Karpas-422 (cell line): ENCODE results near the gene CYP4A11. TPM values are rescaled to one million over a fixed set of nuclear protein-coding genes. Genes with fewer than 3 reads are reported as not detected.
"Not testable (repeated sequence)": the region's sequence is repeated elsewhere in the genome, so short reads cannot be mapped to it uniquely, and the experiment has no call there.

Source experiments
- DNase-seq: peaks from one replicate; pipeline ENCODE4 v3.0.0-alpha.2; 2015
- H2AFZ ChIP-seq: fragments of 200-600 bp; sonication (generic); 2 replicates; pipeline ENCODE4 v1.6.1; 2014; ENCODE audit warnings: antibody characterized with exemption, low read length, mixed read lengths
- H3K27ac ChIP-seq: fragments of 200-600 bp; sonication (generic); 2 replicates; pipeline ENCODE4 v1.5.1; 2014; ENCODE audit warnings: mild to moderate bottlenecking, low read length, moderate library complexity
- H3K27me3 ChIP-seq: fragments of 200-600 bp; sonication (generic); 2 replicates; pipeline ENCODE4 v1.6.1; 2014; ENCODE audit warnings: low read length, mixed read lengths
- H3K36me3 ChIP-seq: fragments of 200-600 bp; sonication (generic); 2 replicates; pipeline ENCODE4 v1.6.1; 2014; ENCODE audit warnings: low read length, mixed read lengths; ENCODE audit not compliant: insufficient read depth
- H3K4me1 ChIP-seq: fragments of 200-600 bp; sonication (generic); 2 replicates; pipeline ENCODE4 v1.6.1; 2014; ENCODE audit warnings: mild to moderate bottlenecking, low read length, mixed read lengths
- H3K4me2 ChIP-seq: fragments of 200-600 bp; sonication (generic); 2 replicates; pipeline ENCODE4 v1.6.1; 2014; ENCODE audit warnings: low read length, low read depth, mild to moderate bottlenecking; ENCODE audit not compliant: poor library complexity, severe bottlenecking
- H3K4me3 ChIP-seq: fragments of 200-600 bp; sonication (generic); 2 replicates; pipeline ENCODE4 v1.5.1; 2014; ENCODE audit warnings: mild to moderate bottlenecking, antibody characterized with exemption, low read length, mixed read lengths
- H3K79me2 ChIP-seq: fragments of 200-600 bp; sonication (generic); 2 replicates; pipeline ENCODE4 v1.6.1; 2014; ENCODE audit warnings: mild to moderate bottlenecking, low read length, mixed read lengths
- H3K9ac ChIP-seq: fragments of 200-600 bp; sonication (generic); 2 replicates; pipeline ENCODE4 v1.6.0; 2014; ENCODE audit warnings: low read length
- H3K9me2 ChIP-seq: fragments of 200-600 bp; sonication (generic), shearing (Covaris generic); replicated peaks from 2 replicates; pipeline ENCODE4 v1.6.0; 2014; ENCODE audit warnings: mild to moderate bottlenecking, low read length, moderate library complexity; ENCODE audit not compliant: insufficient read depth
- H3K9me3 ChIP-seq: fragments of 300-700, 200-600 bp; sonication (generic); 2 replicates; pipeline ENCODE4 v1.6.1; 2014; ENCODE audit warnings: low read length, mixed read lengths
- H4K20me1 ChIP-seq: fragments of 200-600 bp; sonication (generic); 2 replicates; pipeline ENCODE4 v1.6.1; 2014; ENCODE audit warnings: mild to moderate bottlenecking, antibody characterized with exemption, low read length, low read depth; ENCODE audit not compliant: insufficient read depth
- total RNA-seq: library from RNA; depleted of rRNA; stranded (reverse); fragments of >200 nt; shearing (Covaris generic); gene quantifications from 2 replicates; pipeline ENCODE4 v1.2.3, GENCODE V29; 2014; ENCODE audit warnings: low replicate concordance

The CYP4A11 gene
- total RNA-seq, 1 experiment from 2014 or later: not detected

- H3K4me2 ChIP-seq: no peak overlapping the region
These were observed 4.5 kb downstream of the CYP4A11 start for GRCh38 chr1:46936788-46937187.

GRCh38 chr1:46934852-46935251, 6.4 kb downstream of the CYP4A11 start:
- H3K9ac ChIP-seq, H3K4me2 ChIP-seq, H3K27ac ChIP-seq, H4K20me1 ChIP-seq, DNase-seq, H3K79me2 ChIP-seq, H3K4me1 ChIP-seq, H2AFZ ChIP-seq, H3K9me2 ChIP-seq, H3K4me3 ChIP-seq, H3K27me3 ChIP-seq, H3K9me3 ChIP-seq, H3K36me3 ChIP-seq: not testable (repeated sequence)

More at GRCh38 chr1:46936788-46937187, 4.5 kb downstream of the CYP4A11 start:
- H3K4me1 ChIP-seq: no peaks in the 10 kb centered on the region
- no peak overlapping the region for H3K9ac ChIP-seq
- no peaks in the 10 kb centered on the region for H3K36me3 ChIP-seq
- DNase-seq: no peak
- no peaks in the 10 kb centered on the region for H3K9me3 ChIP-seq
- H3K9me2 ChIP-seq: no peaks in the 10 kb centered on the region
- H4K20me1 ChIP-seq: no peaks in the 10 kb centered on the region
- H3K27me3 ChIP-seq: no peaks in the 10 kb centered on the region
- H3K4me3 ChIP-seq: no peak overlapping the region
- no peak overlapping the region for H2AFZ ChIP-seq
- H3K79me2 ChIP-seq: no peaks in the 10 kb centered on the region
- no peak overlapping the region for H3K27ac ChIP-seq

- H3K27me3 ChIP-seq, H3K9me2 ChIP-seq, H4K20me1 ChIP-seq, H3K79me2 ChIP-seq, H3K9me3 ChIP-seq, H3K36me3 ChIP-seq, DNase-seq, H3K27ac ChIP-seq, H3K4me2 ChIP-seq, H3K4me1 ChIP-seq, H3K4me3 ChIP-seq, H3K9ac ChIP-seq, H2AFZ ChIP-seq: not testable (repeated sequence)
These were observed 9.3 kb downstream of the CYP4A11 start for GRCh38 chr1:46932020-46932419.

- H3K9me2 ChIP-seq: no peaks in the 10 kb centered on the region
- H3K79me2 ChIP-seq: no peaks in the 10 kb centered on the region
- no peak overlapping the region for H3K4me2 ChIP-seq
- no peak overlapping the region for H3K27ac ChIP-seq
- no peak overlapping the region for H2AFZ ChIP-seq
- H4K20me1 ChIP-seq: no peaks in the 10 kb centered on the region
- H3K27me3 ChIP-seq: no peaks in the 10 kb centered on the region
- H3K9me3 ChIP-seq: no peaks in the 10 kb centered on the region
- H3K36me3 ChIP-seq: no peaks in the 10 kb centered on the region
- no peak overlapping the region for H3K9ac ChIP-seq
- no peak overlapping the region for H3K4me3 ChIP-seq
- DNase-seq: no peak
- H3K4me1 ChIP-seq: no peaks in the 10 kb centered on the region
These were observed 10.1 kb downstream of the CYP4A11 start for GRCh38 chr1:46931151-46931550.

GRCh38 chr1:46927249-46927835, 13.9 kb downstream of the CYP4A11 start:
- Histone ChIP-seq H4K20me1 (no peaks in the 10 kb centered on the region), H3K9ac (no peak overlapping the region), H3K36me3 (no peaks in the 10 kb centered on the region), H3K4me1 (no peaks in the 10 kb centered on the region), H3K27ac (no peak overlapping the region), H3K9me2 (no peaks in the 10 kb centered on the region), H3K4me2 (no peak overlapping the region), H3K9me3 (no peaks in the 10 kb centered on the region), H3K79me2 (no peaks in the 10 kb centered on the region), H2AFZ (no peak overlapping the region), H3K4me3 (no peak overlapping the region), H3K27me3 (no peaks in the 10 kb centered on the region)
- no peak for DNase-seq

- no peak overlapping the region for H3K4me2 ChIP-seq
- no peaks in the 10 kb centered on the region for H4K20me1 ChIP-seq
- DNase-seq: no peak
- H3K9ac ChIP-seq: no peak overlapping the region
- H3K36me3 ChIP-seq: no peaks in the 10 kb centered on the region
- H3K4me3 ChIP-seq: no peak overlapping the region
- no peak overlapping the region for H3K27ac ChIP-seq
- H3K27me3 ChIP-seq: no peaks in the 10 kb centered on the region
- no peak overlapping the region for H2AFZ ChIP-seq
- H3K4me1 ChIP-seq: no peaks in the 10 kb centered on the region
- no peaks in the 10 kb centered on the region for H3K79me2 ChIP-seq
- no peaks in the 10 kb centered on the region for H3K9me2 ChIP-seq
- H3K9me3 ChIP-seq: no peaks in the 10 kb centered on the region
These were observed 30.5 kb downstream of the CYP4A11 start for GRCh38 chr1:46910790-46911189.

GRCh38 chr1:46903481-46903880, 37.8 kb downstream of the CYP4A11 start:
- H4K20me1 ChIP-seq: no peaks in the 10 kb centered on the region
- H3K4me1 ChIP-seq: no peaks in the 10 kb centered on the region
- no peak overlapping the region for H3K4me3 ChIP-seq
- no peak overlapping the region for H3K4me2 ChIP-seq
- H3K27me3 ChIP-seq: no peaks in the 10 kb centered on the region
- no peak overlapping the region for H3K27ac ChIP-seq
- no peaks in the 10 kb centered on the region for H3K9me2 ChIP-seq
- DNase-seq: no peak
- H3K9me3 ChIP-seq: no peaks in the 10 kb centered on the region
- H3K79me2 ChIP-seq: no peaks in the 10 kb centered on the region
- H3K9ac ChIP-seq: no peak overlapping the region
- H2AFZ ChIP-seq: no peak overlapping the region
- no peaks in the 10 kb centered on the region for H3K36me3 ChIP-seq

- Histone ChIP-seq H3K9me3 (no peaks in the 10 kb centered on the region), H3K9me2 (no peaks in the 10 kb centered on the region), H3K4me1 (no peaks in the 10 kb centered on the region), H4K20me1 (no peaks in the 10 kb centered on the region), H3K4me3 (no peak overlapping the region), H3K27me3 (no peaks in the 10 kb centered on the region), H3K4me2 (no peak overlapping the region), H2AFZ (no peak overlapping the region), H3K27ac (no peak overlapping the region), H3K9ac (no peak overlapping the region), H3K36me3 (no peaks in the 10 kb centered on the region), H3K79me2 (no peaks in the 10 kb centered on the region)
- DNase-seq: no peak
These were observed 40.9 kb downstream of the CYP4A11 start for GRCh38 chr1:46900401-46900800.

- not testable (repeated sequence) for DNase-seq, H3K27ac ChIP-seq, H3K9me2 ChIP-seq, H3K4me2 ChIP-seq, H3K9ac ChIP-seq, H2AFZ ChIP-seq, H3K79me2 ChIP-seq, H3K36me3 ChIP-seq, H3K9me3 ChIP-seq, H3K4me3 ChIP-seq, H3K4me1 ChIP-seq, H3K27me3 ChIP-seq, H4K20me1 ChIP-seq
These were observed 59.6 kb downstream of the CYP4A11 start for GRCh38 chr1:46881656-46882055.
